Mammary epithelial cell (primary cell): ENCODE results near the gene BEGAIN.

Experiments
- CTCF ChIP-seq, 2 donors: IDR thresholded peaks in 1 of 2; conservative IDR thresholded peaks in 1 of 2; 2 replicates each; pipeline ENCODE4 v1.5.1; 2011 to 2012; ENCODE audit warnings: inconsistent platforms in 2 of 2, low read length in 2 of 2, mild to moderate bottlenecking in 2 of 2, control low read depth in 1 of 2, low read depth in 1 of 2; ENCODE audit not compliant: insufficient read depth in 1 of 2; ENCODE audit errors: extremely low read depth in 1 of 2
- EZH2 ChIP-seq: IDR thresholded peaks from 2 replicates; pipeline ENCODE4 v1.6.1; 2012; ENCODE audit warnings: low read length, inconsistent platforms, borderline replicate concordance

- TF ChIP-seq CTCF (conservative IDR thresholded peaks at IDR 0.05 in 1 of 2, IDR thresholded peaks at IDR 0.05 in 1 of 2; ENCODE audit: extremely low read depth in 1 of 2, insufficient read depth in 1 of 2, low read depth in 1 of 2, low read length in 2 of 2) (no peak), EZH2 (no peak)
Observed at GRCh38 chr14:100566119-100566518, 21.1 kb downstream of the BEGAIN start.
